B cell (primary cell): ENCODE results near the gene FOXK1. TPM values are rescaled to one million over a fixed set of nuclear protein-coding genes. Genes with fewer than 3 reads are reported as not detected.

Source experiments
- polyA plus RNA-seq: library from polyadenylated mRNA; depleted of rRNA; stranded (reverse); fragments of >200 nt; gene quantifications from 2 replicates; pipeline ENCODE4 v1.2.3, GENCODE V29; 2012
- small RNA-seq: library from RNA; depleted of rRNA; stranded (forward); fragments of <200 nt; gene quantifications from one replicate; pipeline ENCODE3, GENCODE V24; 2012; ENCODE audit warnings: low replicate concordance, low read depth; ENCODE audit not compliant: insufficient read length
- total RNA-seq, 2 donors: library from RNA; stranded (reverse); fragments of 120-200 nt in 1 of 2; gene quantifications; 1 replicate in 1 of 2; 2 replicates in 1 of 2; pipeline versions ENCODE4 v1.2.3 to v1.2.4, GENCODE V29; 2013 to 2022

Gene FOXK1
- total and polyA plus RNA-seq, 2 donors (not counting 1 experiment from before 2014, with no cell fraction given), result 17.9 to 56.2 TPM

Small RNAs within 50 kb of the gene (small RNA-seq; reads per million reads assigned to genes)
- gene MIR4656 (not detected), gene RF00019 (not detected)

Other genes with a start within 250 kb of the FOXK1 start
- gene AP5Z1, start 93.3 kb downstream of the FOXK1 start, total RNA-seq, result 108 and 113 TPM in 2 replicates
- gene AP5Z1, start 93.3 kb downstream of the FOXK1 start, polyA plus RNA-seq, result 99.7 and 102 TPM in 2 replicates
- 0.07 TPM in 1 of 2 replicates, not detected in the other for gene PAPOLB, start 179.7 kb downstream of the FOXK1 start, total RNA-seq
- gene PAPOLB, start 179.7 kb downstream of the FOXK1 start, polyA plus RNA-seq, result not detected in 2 replicates
- gene RADIL, start 201.4 kb downstream of the FOXK1 start, total RNA-seq, result not detected in 2 replicates
- not detected in 2 replicates for gene RADIL, start 201.4 kb downstream of the FOXK1 start, polyA plus RNA-seq